Loucy (cell line): Measurements from ENCODE around the gene GALNT9.

Experiments used
- EZH2phosphoT487 ChIP-seq: fragments of 200-600 bp; IDR thresholded peaks from 2 replicates; pipeline ENCODE4 v1.6.1; 2018; ENCODE audit warnings: antibody characterized with exemption, mild to moderate bottlenecking, moderate library complexity, borderline replicate concordance
- TF ChIP-seq, protein P1 (sequence below): fragments of 200-600 bp; sonication (generic); conservative IDR thresholded peaks from 2 replicates; pipeline ENCODE4 v1.5.1; 2014; ENCODE audit warnings: mild to moderate bottlenecking, antibody characterized with exemption, low read length

DNA sequence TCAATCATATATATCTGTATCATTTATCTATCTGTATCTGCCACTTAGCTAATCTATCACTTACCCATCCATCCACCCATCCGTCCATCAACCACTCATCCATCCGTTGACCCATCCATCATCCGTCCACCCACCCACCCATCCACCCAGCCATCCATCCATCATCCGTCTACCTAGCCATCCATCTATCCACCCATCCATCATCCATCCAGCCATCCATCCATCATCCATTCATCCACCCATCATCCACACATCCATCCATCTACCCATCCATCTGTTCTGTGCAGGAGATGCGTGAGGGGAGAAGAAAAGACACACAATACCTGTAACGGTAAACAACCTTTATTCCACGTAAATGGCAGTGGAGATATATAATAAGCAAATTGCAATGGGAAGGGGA, 165.0 kb downstream of the GALNT9 start:
- TF ChIP-seq, protein P1, sequence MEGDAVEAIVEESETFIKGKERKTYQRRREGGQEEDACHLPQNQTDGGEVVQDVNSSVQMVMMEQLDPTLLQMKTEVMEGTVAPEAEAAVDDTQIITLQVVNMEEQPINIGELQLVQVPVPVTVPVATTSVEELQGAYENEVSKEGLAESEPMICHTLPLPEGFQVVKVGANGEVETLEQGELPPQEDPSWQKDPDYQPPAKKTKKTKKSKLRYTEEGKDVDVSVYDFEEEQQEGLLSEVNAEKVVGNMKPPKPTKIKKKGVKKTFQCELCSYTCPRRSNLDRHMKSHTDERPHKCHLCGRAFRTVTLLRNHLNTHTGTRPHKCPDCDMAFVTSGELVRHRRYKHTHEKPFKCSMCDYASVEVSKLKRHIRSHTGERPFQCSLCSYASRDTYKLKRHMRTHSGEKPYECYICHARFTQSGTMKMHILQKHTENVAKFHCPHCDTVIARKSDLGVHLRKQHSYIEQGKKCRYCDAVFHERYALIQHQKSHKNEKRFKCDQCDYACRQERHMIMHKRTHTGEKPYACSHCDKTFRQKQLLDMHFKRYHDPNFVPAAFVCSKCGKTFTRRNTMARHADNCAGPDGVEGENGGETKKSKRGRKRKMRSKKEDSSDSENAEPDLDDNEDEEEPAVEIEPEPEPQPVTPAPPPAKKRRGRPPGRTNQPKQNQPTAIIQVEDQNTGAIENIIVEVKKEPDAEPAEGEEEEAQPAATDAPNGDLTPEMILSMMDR, result no peak
- TF ChIP-seq EZH2phosphoT487, result no peak
